Panc1 (cell line): ENCODE data around the gene PARP11. TPM values are rescaled to one million over a fixed set of nuclear protein-coding genes. Genes with fewer than 3 reads are reported as not detected.

ENCODE experiments used
- ATAC-seq: fragments of 200-7000 bp; cut with Tn5 transposase; 2 replicates; pipeline ENCODE4 v1.9.1; 2020; ENCODE audit warnings: mild to moderate bottlenecking, moderate library complexity
- BruUV-seq: library from RNA; stranded (reverse); fragments of 400-500 nt; replicated peaks from 2 replicates; lab custom pipeline; 2021; lab: Mats Ljungman, UMichigan
- CTCF ChIA-PET: fragments of 300-600 bp; sonication (Branson Sonifier 250); formaldehyde crosslinking; loops from one replicate; lab custom pipeline; 2022; ENCODE audit warnings: antibody characterized with exemption; lab: Charles Lee
- POLR2A ChIA-PET: fragments of 300-600 bp; sonication (Branson Sonifier 250); formaldehyde crosslinking; loops from one replicate; lab custom pipeline; 2022; ENCODE audit warnings: antibody characterized with exemption; lab: Charles Lee
- DNase-seq: peaks from one replicate; pipeline ENCODE4 v3.0.0-alpha.2; 2010; ENCODE audit warnings: low read depth, low spot score
- H3K27ac ChIP-seq: 2 replicates; pipeline ENCODE4 v1.5.1; 2011; ENCODE audit warnings: mild to moderate bottlenecking, low read length, inconsistent platforms
- H3K27me3 ChIP-seq: fragments of 200-500 bp; sonication (Bioruptor generic); 2 replicates; pipeline ENCODE4 v1.6.0; 2014; ENCODE audit warnings: low read length, inconsistent platforms; ENCODE audit not compliant: control insufficient read depth, insufficient read depth
- H3K36me3 ChIP-seq: fragments of 200-500 bp; sonication (Bioruptor generic); 2 replicates; pipeline ENCODE4 v1.5.1; 2014; ENCODE audit warnings: inconsistent platforms, mild to moderate bottlenecking, low read length, moderate library complexity; ENCODE audit not compliant: control insufficient read depth, insufficient read depth
- H3K4me1 ChIP-seq: 2 replicates; pipeline ENCODE4 v1.5.1; 2011; ENCODE audit warnings: inconsistent platforms, mild to moderate bottlenecking, low read length, moderate library complexity; ENCODE audit not compliant: control insufficient read depth, insufficient read depth
- H3K4me3 ChIP-seq, 2 experiments: 2 replicates each; pipeline ENCODE4 v1.5.1; 2011 to 2012; ENCODE audit warnings: low read depth in 2 of 2, low read length in 2 of 2, mild to moderate bottlenecking in 2 of 2, inconsistent platforms in 1 of 2, moderate library complexity in 1 of 2
- H3K9me3 ChIP-seq: fragments of 200-500 bp; sonication (Bioruptor generic); 2 replicates; pipeline ENCODE4 v1.5.1; 2014; ENCODE audit warnings: low read depth, mild to moderate bottlenecking, inconsistent platforms, low read length, moderate library complexity; ENCODE audit not compliant: control insufficient read depth, insufficient read depth
- POLR2AphosphoS5 ChIP-seq: IDR thresholded peaks from 2 replicates; pipeline ENCODE4 v1.6.1; 2012; ENCODE audit warnings: mild to moderate bottlenecking, low read depth, low read length, moderate library complexity
- SIN3A ChIP-seq: IDR thresholded peaks from 2 replicates; pipeline ENCODE4 v1.6.1; 2012; ENCODE audit warnings: low read depth, mild to moderate bottlenecking, low read length, moderate library complexity, borderline replicate concordance; ENCODE audit not compliant: insufficient read depth
- TCF7L2 ChIP-seq: IDR thresholded peaks from 2 replicates; pipeline ENCODE4 v1.6.1; 2011; ENCODE audit warnings: mild to moderate bottlenecking, low read depth, low read length, inconsistent platforms
- in situ Hi-C: cut with HindIII; loops from 2 replicates; pipeline ENCODE4 v1.10.0; 2016; ENCODE audit warnings: low sequenced_read_pairs, low pct_unique_long_range_greater_than_20kb
- intact Hi-C: fragments of 100-400 bp; cut with micrococcal nuclease; formaldehyde crosslinking; loops from one replicate; pipeline ENCODE4 v1.10.0; 2022; ENCODE audit not compliant: unreplicated experiment
- total RNA-seq: library from RNA; stranded (reverse); gene quantifications from one replicate; pipeline ENCODE4 v1.2.1, GENCODE V29; 2021; ENCODE audit not compliant: unreplicated experiment
- TF ChIP-seq, protein P1 (sequence below), 2 experiments: IDR thresholded peaks; 2 replicates each; pipeline ENCODE4 v1.6.1; 2011 to 2012; ENCODE audit warnings: low read depth in 2 of 2, control low read depth in 1 of 2, low read length in 1 of 2, mild to moderate bottlenecking in 1 of 2, moderate library complexity in 1 of 2; ENCODE audit not compliant: insufficient read depth in 1 of 2
- TF ChIP-seq, protein P2 (sequence below): fragments of 450-650 bp; IDR thresholded peaks from 2 replicates; pipeline ENCODE4 v1.5.1; 2017; ENCODE audit warnings: mild to moderate bottlenecking

PARP11 gene
- total RNA-seq, 1 experiment from 2014 or later, result 7.3 TPM

DNA sequence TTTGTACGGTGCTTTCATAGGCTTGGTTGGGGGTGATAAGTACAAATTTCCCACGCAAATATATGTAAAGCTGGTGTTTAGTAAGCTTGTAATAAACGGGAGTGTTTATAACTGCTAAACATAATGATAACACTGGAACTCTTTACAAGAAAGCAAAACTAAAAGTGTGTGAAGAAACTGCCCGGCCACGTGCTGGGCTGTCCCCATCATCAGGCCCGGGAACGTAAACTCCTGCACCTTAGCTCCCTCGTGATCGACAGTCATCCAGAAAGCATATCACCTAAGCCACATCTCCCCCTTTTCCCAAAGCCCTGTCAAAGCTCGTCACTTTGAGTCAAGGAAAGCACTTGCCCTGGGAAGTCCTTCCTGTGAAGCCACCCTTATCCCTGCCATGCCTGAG is 18.0 kb upstream of the PARP11 start:
- Histone ChIP-seq H3K27me3 (no peaks in the 10 kb centered on the region), H3K4me3 (no peak overlapping the region), H3K4me1 (no peaks in the 10 kb centered on the region), H3K9me3 (no peaks in the 10 kb centered on the region), H3K36me3 (no peaks in the 10 kb centered on the region), H3K27ac (no peak overlapping the region)
- in situ Hi-C loops, result no loop called here
- no TSS peak for BruUV-seq
- ATAC-seq, result no peak
- ChIA-PET POLR2A (no interaction called here), CTCF (no interaction called here)
- TF ChIP-seq TCF7L2 (no peak), SIN3A (no peak)
- TF ChIP-seq, protein P1, sequence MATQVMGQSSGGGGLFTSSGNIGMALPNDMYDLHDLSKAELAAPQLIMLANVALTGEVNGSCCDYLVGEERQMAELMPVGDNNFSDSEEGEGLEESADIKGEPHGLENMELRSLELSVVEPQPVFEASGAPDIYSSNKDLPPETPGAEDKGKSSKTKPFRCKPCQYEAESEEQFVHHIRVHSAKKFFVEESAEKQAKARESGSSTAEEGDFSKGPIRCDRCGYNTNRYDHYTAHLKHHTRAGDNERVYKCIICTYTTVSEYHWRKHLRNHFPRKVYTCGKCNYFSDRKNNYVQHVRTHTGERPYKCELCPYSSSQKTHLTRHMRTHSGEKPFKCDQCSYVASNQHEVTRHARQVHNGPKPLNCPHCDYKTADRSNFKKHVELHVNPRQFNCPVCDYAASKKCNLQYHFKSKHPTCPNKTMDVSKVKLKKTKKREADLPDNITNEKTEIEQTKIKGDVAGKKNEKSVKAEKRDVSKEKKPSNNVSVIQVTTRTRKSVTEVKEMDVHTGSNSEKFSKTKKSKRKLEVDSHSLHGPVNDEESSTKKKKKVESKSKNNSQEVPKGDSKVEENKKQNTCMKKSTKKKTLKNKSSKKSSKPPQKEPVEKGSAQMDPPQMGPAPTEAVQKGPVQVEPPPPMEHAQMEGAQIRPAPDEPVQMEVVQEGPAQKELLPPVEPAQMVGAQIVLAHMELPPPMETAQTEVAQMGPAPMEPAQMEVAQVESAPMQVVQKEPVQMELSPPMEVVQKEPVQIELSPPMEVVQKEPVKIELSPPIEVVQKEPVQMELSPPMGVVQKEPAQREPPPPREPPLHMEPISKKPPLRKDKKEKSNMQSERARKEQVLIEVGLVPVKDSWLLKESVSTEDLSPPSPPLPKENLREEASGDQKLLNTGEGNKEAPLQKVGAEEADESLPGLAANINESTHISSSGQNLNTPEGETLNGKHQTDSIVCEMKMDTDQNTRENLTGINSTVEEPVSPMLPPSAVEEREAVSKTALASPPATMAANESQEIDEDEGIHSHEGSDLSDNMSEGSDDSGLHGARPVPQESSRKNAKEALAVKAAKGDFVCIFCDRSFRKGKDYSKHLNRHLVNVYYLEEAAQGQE (IDR thresholded peaks at IDR 0.05; ENCODE audit: insufficient read depth in 1 of 2, low read depth in 2 of 2, low read length in 1 of 2), result no peak
- TF ChIP-seq, protein P2, sequence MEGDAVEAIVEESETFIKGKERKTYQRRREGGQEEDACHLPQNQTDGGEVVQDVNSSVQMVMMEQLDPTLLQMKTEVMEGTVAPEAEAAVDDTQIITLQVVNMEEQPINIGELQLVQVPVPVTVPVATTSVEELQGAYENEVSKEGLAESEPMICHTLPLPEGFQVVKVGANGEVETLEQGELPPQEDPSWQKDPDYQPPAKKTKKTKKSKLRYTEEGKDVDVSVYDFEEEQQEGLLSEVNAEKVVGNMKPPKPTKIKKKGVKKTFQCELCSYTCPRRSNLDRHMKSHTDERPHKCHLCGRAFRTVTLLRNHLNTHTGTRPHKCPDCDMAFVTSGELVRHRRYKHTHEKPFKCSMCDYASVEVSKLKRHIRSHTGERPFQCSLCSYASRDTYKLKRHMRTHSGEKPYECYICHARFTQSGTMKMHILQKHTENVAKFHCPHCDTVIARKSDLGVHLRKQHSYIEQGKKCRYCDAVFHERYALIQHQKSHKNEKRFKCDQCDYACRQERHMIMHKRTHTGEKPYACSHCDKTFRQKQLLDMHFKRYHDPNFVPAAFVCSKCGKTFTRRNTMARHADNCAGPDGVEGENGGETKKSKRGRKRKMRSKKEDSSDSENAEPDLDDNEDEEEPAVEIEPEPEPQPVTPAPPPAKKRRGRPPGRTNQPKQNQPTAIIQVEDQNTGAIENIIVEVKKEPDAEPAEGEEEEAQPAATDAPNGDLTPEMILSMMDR, result no peak
- no peak for DNase-seq
- intact Hi-C loops, result no loop called here

DNA sequence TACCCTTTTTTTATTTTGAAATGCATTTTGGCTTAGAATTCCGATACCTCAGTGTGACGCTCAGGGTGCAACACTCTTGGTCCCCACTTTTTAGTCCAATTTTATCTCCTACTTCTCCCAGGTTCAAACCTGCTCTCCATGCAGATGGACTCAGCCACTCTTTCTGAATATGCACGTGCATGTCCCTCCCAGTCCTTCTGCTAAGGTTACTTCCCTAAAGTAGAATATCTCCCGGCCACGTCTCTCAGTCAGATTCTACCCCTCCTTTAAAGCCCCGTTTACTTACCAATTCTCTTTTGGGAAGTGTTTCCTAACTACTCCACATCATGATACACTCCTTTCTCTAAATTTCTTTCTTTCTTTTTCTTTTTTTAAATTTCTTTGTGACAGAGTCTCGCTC is 15.5 kb upstream of the PARP11 start:
- Histone ChIP-seq H3K27ac (no peak overlapping the region), H3K4me3 (no peak overlapping the region), H3K9me3 (no peaks in the 10 kb centered on the region), H3K4me1 (no peaks in the 10 kb centered on the region), H3K36me3 (no peaks in the 10 kb centered on the region), H3K27me3 (peaks cover 4% of the 10 kb centered on the region; the same call in 1 of the 2 replicates)
- in situ Hi-C loops (no loop called here), intact Hi-C loops (loop anchor here (5.0 kb wide), 1 partner anchor 149 kb away; no protein-coding TSS in a partner anchor)
- TF ChIP-seq POLR2AphosphoS5 (no peak), TCF7L2 (no peak), SIN3A (no peak)
- TF ChIP-seq, protein P2, result no peak
- TF ChIP-seq, protein P1 (IDR thresholded peaks at IDR 0.05; ENCODE audit: insufficient read depth in 1 of 2, low read depth in 2 of 2, low read length in 1 of 2), result no peak
- ATAC-seq (no peak), DNase-seq (no peak)
- ChIA-PET POLR2A (no interaction called here), CTCF (no interaction called here)
- no TSS peak for BruUV-seq
